ENCODE measurements around the gene ITIH2.
"Not testable (repeated sequence)": the region's sequence is repeated elsewhere in the genome, so short reads cannot be mapped to it uniquely, and the experiment has no call there.

The ITIH2 gene, protein sequence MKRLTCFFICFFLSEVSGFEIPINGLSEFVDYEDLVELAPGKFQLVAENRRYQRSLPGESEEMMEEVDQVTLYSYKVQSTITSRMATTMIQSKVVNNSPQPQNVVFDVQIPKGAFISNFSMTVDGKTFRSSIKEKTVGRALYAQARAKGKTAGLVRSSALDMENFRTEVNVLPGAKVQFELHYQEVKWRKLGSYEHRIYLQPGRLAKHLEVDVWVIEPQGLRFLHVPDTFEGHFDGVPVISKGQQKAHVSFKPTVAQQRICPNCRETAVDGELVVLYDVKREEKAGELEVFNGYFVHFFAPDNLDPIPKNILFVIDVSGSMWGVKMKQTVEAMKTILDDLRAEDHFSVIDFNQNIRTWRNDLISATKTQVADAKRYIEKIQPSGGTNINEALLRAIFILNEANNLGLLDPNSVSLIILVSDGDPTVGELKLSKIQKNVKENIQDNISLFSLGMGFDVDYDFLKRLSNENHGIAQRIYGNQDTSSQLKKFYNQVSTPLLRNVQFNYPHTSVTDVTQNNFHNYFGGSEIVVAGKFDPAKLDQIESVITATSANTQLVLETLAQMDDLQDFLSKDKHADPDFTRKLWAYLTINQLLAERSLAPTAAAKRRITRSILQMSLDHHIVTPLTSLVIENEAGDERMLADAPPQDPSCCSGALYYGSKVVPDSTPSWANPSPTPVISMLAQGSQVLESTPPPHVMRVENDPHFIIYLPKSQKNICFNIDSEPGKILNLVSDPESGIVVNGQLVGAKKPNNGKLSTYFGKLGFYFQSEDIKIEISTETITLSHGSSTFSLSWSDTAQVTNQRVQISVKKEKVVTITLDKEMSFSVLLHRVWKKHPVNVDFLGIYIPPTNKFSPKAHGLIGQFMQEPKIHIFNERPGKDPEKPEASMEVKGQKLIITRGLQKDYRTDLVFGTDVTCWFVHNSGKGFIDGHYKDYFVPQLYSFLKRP

GRCh38 chr10:7703140-7703539, at the start of gene ITIH2:
Gene ITIH2, plus strand, starts transcription at chr10:7703316. Its CDS starts 119 bp downstream, at chr10:7703435.
- DNase-seq, result no peak

GRCh38 chr10:7657079-7657478, 46.0 kb upstream of the ITIH2 start:
- not testable (repeated sequence) for DNase-seq

- no peak for DNase-seq
Measured at GRCh38 chr10:7657552-7657951, 45.6 kb upstream of the ITIH2 start.

DNA sequence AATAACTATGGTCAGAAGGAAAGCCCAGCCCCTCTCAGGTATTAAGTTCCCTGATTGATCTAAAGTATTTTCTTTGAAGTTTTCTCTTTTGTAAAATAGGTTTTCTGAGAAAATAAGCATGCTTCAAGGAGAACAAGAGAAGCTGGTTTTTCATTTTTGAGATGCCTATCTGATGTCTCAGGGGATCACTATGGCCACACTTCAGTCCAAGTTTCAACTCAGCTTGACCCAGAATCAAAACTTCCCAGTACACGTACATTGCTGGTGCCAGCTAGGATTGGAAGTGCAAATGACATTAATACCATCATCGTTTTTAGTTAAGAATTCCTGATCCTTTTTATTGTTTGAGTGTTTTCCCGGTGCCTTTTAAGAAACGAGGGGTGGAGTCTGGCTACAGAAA, 43.6 kb upstream of the ITIH2 start:
- DNase-seq, result no peak

DNA sequence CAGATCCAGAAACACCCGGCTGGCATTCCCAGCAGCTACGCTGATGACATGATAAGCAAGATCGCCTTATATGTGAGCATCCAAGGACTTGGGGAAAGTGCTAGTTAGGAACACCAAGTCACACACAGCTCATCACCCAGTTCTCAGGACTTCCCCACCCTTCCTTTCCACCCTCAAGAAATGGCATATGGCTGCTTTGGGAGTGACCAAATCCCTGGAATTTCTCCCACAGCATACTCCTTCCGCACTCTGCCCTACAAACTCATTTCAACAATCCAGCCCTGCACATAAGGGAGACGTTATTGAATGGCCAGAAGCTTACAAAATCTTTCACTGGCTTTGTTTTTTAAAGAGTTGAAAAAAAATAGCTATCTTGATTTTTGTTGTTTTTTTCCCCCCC, 40.6 kb upstream of the ITIH2 start:
- DNase-seq, result no peak

GRCh38 chr10:7664707-7665106, 38.4 kb upstream of the ITIH2 start:
- DNase-seq, result no peak

DNA sequence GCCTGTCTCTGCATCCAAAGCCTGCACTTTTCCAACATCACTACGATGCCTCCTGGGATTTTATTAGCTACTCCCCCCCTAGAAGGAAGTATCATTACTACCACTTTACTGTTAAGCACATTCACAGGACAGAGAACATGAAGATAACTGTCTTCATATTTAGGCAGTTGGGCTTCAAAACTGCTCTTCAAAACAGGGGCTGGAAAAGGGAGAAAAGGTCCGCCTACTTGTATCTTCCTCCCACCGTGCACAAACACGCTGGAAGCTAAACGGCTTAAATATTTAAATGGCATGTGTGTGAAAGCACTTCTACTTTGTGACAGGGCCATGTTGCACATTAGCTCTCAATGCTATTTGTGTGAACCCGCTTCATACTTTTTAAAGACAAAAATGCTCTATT, 37.3 kb upstream of the ITIH2 start:
- DNase-seq, result no peak

DNA sequence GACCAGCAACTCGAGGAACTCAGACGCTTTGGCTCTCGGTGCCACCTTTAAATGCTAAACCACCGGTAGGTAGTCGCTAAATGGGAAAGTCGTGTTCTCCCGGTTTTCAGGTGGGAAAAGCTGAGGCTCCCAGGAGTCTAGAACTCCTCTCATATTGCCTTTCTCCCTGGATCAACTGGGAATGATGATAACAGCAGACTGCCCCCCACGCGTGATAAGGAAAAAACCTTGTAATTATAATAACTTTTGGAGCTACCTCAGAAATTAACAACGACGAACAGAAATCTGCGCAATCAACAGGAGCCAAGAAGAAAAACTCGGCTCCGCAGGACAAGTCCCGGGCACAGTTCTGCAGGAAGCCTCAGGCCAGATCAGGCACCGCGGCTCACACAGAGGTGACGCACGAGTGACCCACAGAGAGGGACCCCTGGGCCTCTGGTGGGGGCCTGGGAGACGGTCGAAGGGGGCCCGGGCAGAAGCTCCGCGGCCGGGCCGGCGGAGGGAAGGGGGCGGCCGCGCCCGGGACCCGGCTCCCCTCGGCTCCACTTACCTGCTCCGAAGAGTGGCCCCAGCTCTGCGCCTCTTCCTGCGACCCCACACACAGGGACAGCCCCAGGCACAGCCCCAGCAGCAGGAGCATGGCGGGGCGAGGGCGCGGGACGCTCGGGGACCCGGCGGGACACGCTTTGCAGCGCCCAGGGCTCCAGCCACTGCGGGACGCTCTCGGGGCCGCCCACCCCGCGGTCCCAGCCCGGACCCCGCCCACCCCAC, 36.7 kb upstream of the ITIH2 start, which contains the start of gene ITIH5:
TSS of gene ITIH5 (minus strand) at position 714 of the 771 bp plus-strand sequence. CDS start at position 640, 74 bp downstream.
- DNase-seq, result peak; percentile 67

DNA sequence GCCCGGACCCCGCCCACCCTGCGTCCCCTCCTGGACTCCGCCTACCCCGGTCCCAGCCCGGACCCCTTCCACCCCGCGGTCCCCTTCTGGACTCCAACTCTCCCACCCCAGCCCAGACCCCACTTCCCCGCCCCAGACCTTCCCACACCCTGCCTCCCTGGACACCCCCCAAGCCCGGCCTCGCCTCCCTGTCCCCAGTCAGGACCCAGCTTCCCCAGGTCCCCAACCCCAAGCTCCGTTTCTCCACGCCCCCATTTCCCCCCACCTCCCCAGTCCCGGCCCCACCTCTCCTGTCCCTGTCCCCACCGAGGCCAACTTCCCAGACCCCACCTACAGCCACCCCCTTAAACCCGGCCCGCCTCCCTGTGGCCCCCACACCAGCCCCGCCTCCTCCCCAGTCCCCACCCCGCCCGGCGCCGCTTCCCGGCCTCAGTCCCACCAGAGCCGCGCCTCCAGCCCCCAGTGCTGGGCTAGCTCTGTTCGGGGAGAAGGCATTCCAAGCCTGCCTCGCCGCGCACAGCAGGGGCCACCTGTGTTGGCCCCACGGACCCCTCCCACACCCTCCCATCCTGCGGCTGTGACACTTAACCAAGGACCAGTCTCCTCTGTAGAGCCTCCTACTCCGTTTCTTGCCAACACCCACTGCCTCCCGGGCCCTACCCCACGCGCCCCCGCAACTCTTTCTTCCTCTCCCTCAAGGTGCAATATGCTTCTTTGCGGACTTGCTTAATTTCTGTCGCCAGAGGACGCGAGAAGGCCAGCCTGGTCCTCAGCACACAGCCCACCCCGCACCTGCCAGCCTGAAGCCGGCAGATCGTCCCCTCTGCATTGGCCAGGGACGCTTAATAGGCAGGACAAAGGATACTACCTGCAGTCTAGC, 35.6 kb upstream of the ITIH2 start:
- peak; percentile 75 for DNase-seq

- DNase-seq, result no peak
Measured at GRCh38 chr10:7670157-7670556, 33.0 kb upstream of the ITIH2 start.

DNA sequence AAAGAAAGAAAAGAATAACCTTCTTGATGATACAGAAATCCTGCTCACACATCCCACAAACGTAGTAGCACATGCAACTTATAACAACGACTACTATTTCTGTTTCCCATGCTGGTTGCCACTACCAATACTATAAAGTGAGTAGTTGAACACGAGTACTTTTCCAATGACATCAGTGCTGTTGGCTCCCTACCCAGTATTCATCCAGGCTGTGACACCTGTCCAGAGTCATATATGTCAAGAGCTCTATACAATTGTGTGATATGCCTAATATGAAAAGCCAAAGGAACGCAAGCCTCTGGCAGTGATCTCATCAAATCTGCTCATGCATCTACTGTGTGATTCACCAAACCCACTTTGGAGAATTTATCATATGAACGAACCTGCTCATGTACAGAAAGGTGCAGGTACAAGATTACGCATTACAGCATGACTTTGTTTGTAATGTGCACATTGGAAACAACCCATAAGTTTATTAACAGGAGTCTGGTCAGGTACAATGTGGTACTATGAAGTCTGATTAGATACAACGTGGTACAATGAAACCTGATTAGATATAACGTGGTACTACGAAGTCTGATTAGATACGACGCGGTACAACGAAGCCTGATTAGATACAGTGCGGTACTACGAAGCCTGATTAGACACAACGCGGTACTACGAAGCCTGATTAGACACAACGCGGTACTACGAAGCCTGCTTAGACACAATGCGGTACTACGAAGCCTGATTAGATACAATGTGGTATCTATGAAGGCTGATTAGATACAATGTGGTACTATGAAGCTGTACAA, 30.6 kb upstream of the ITIH2 start:
- no peak for DNase-seq

- DNase-seq, result no peak
Measured at GRCh38 chr10:7679256-7679655, 23.9 kb upstream of the ITIH2 start.

GRCh38 chr10:7680078-7680477, 23.0 kb upstream of the ITIH2 start:
- not testable (repeated sequence) for DNase-seq

- no peak for DNase-seq
Measured at GRCh38 chr10:7686351-7687171, 16.6 kb upstream of the ITIH2 start.

- peak; percentile 93 for DNase-seq
Measured at GRCh38 chr10:7687228-7687907, 15.7 kb upstream of the ITIH2 start.

- DNase-seq, result no peak
Measured at GRCh38 chr10:7689591-7689990, 13.5 kb upstream of the ITIH2 start.

DNA sequence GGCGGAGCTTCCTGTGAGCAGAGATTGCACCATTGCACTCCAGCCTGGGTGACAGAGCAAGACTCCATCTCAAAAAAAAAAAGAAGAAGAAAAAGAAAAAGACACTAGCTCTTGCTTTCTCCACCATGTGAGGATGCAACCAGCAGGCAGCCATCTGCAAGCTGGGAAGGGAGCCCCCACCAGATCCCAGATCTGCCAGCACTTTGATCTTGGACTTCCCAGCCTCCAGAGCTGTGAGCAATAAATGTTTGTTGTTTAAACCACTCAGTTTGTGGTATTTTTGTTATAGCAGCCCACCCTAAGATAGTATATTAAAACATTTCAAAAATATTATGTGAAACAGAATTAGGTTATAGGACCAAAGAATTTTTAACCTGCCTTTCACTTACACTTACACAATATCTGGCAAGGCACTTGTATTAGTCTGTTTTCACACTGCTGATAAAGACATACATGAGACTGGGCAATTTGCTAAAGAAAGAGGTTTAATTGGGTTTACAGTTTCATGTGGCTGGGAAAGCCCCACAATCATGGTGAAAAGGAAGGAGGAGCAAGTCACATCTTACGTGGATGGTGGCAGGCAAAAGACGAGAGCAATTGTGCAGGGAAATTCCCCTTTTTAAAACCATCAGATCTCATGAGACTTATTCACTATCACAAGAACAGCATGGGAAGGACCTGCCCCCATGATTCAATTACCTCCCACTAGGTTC, 12.1 kb upstream of the ITIH2 start:
- DNase-seq, result not testable (repeated sequence)

- not testable (repeated sequence) for DNase-seq
Measured at GRCh38 chr10:7692368-7692767, 10.7 kb upstream of the ITIH2 start.

GRCh38 chr10:7693194-7693593, 9.9 kb upstream of the ITIH2 start:
- DNase-seq, result not testable (repeated sequence)
